GM12878 (cell line): ENCODE results near the gene TPGS1. TPM values are rescaled to one million over a fixed set of nuclear protein-coding genes. Genes with fewer than 3 reads are reported as not detected.

ENCODE experiments used
- ATAC-seq: fragments of 200-7000 bp; cut with Tn5 transposase; 3 replicates; pipeline ENCODE4 v1.9.1; 2020; ENCODE audit warnings: mild to moderate bottlenecking, moderate library complexity
- BruUV-seq: library from RNA; stranded (reverse); fragments of 400-500 nt; replicated peaks from 2 replicates; lab custom pipeline; 2021; lab: Mats Ljungman, UMichigan
- CTCF ChIA-PET: fragments of 300-600 bp; sonication (Branson Sonifier 250); formaldehyde crosslinking; extraction: SDS; loops from one replicate; lab custom pipeline; 2021; ENCODE audit warnings: inconsistent platforms; lab: Yijun Ruan, JAX
- POLR2A ChIA-PET: fragments of 350-600 bp; formaldehyde crosslinking; extraction: SDS; loops from one replicate; lab custom pipeline; 2021; ENCODE audit warnings: inconsistent platforms; lab: Charles Lee
- RAD21 ChIA-PET: fragments of 300-600 bp; sonication (Branson Sonifier 250); formaldehyde crosslinking; loops from one replicate; lab custom pipeline; 2023; ENCODE audit warnings: antibody characterized with exemption; ENCODE audit not compliant: unreplicated experiment; lab: Charles Lee
- SMC1A ChIA-PET: fragments of 300-600 bp; sonication (Branson Sonifier 250); formaldehyde crosslinking; loops from one replicate; lab custom pipeline; 2023; ENCODE audit not compliant: unreplicated experiment, uncharacterized antibody; lab: Charles Lee
- DNase-seq: peaks from one replicate; pipeline ENCODE4 v3.0.0-alpha.2; 2011; ENCODE audit warnings: low read depth, low spot score
- FAIRE-seq: peaks from 3 replicates; lab custom pipeline; 2011; peaks lifted over from hg19 to GRCh38; lab: Jason Lieb, UNC
- H2AFZ ChIP-seq: 2 replicates; pipeline ENCODE4 v1.6.0; 2011; ENCODE audit warnings: low read depth, low read length, control low read depth; ENCODE audit not compliant: control insufficient read depth
- H3K27ac ChIP-seq: 2 replicates; pipeline ENCODE4 v1.5.1; 2011; ENCODE audit warnings: control low read depth; ENCODE audit not compliant: control insufficient read depth, insufficient read depth
- H3K27me3 ChIP-seq, 2 experiments: replicated peaks in 1 of 2; 2 replicates each; pipeline versions ENCODE4 v1.6.0 to v1.6.1; 2011; ENCODE audit warnings: low read length in 1 of 2; ENCODE audit not compliant: control insufficient read depth in 2 of 2, insufficient read depth in 2 of 2
- H3K36me3 ChIP-seq, 2 experiments: 2 replicates each; pipeline ENCODE4 v1.5.1; 2011; ENCODE audit warnings: low read length in 1 of 2; ENCODE audit not compliant: control insufficient read depth in 2 of 2, insufficient read depth in 2 of 2
- H3K4me1 ChIP-seq: 2 replicates; pipeline ENCODE4 v1.6.1; 2011; ENCODE audit warnings: mild to moderate bottlenecking, low read length, moderate library complexity, mixed read lengths; ENCODE audit not compliant: control insufficient read depth, insufficient read depth
- H3K4me2 ChIP-seq: 2 replicates; pipeline ENCODE4 v1.6.0; 2011; ENCODE audit warnings: control low read depth; ENCODE audit not compliant: control insufficient read depth, insufficient read depth
- H3K4me3 ChIP-seq: fragments of 200-600 bp; sonication (generic); 2 replicates; pipeline ENCODE4 v1.5.1; 2016
- H3K79me2 ChIP-seq: 2 replicates; pipeline ENCODE4 v1.6.0; 2011; ENCODE audit warnings: low read length; ENCODE audit not compliant: control insufficient read depth, insufficient read depth
- H3K9ac ChIP-seq: 2 replicates; pipeline ENCODE4 v1.8.0; 2011; ENCODE audit warnings: low read length, control low read depth, mixed read lengths; ENCODE audit not compliant: control insufficient read depth, insufficient read depth
- H3K9me3 ChIP-seq: replicated peaks from 3 replicates; pipeline ENCODE4 v1.5.1; 2011; ENCODE audit warnings: mild to moderate bottlenecking, low read length; ENCODE audit not compliant: control insufficient read depth, insufficient read depth
- H4K20me1 ChIP-seq: 2 replicates; pipeline ENCODE4 v1.6.0; 2011; ENCODE audit not compliant: control insufficient read depth, insufficient read depth
- CHD4 ChIP-seq: fragments of 200-600 bp; sonication (generic); IDR thresholded peaks from 2 replicates; pipeline ENCODE4 v1.6.1; 2016; ENCODE audit warnings: mild to moderate bottlenecking
- NFXL1 ChIP-seq: fragments of 450-650 bp; IDR thresholded peaks from 2 replicates; pipeline ENCODE4 v1.6.1; 2017; ENCODE audit warnings: antibody characterized with exemption, mild to moderate bottlenecking, borderline replicate concordance
- NR2C2 ChIP-seq: IDR thresholded peaks from 2 replicates; pipeline ENCODE4 v1.6.1; 2011; ENCODE audit warnings: borderline replicate concordance, low read depth; ENCODE audit not compliant: control insufficient read depth, insufficient read length
- WGBS: methylation state at CpG from one replicate; pipeline ENCODE4 v1.1.6; 2016; ENCODE audit warnings: low lambda C conversion rate; ENCODE audit not compliant: insufficient replicate concordance, insufficient coverage; ENCODE audit errors: missing lambda C conversion rate; 5-methylcytosine and 5-hydroxymethylcytosine counted together
- in situ Hi-C: fragments of 300-500 bp; cut with MboI; formaldehyde crosslinking; loops from 9 replicates; pipeline ENCODE4 v1.14.3; 2018; ENCODE audit warnings: mixed read lengths
- intact Hi-C: fragments of 100-400 bp; cut with micrococcal nuclease; formaldehyde crosslinking; loops from one replicate; pipeline ENCODE4 v1.14.2; 2022; ENCODE audit not compliant: unreplicated experiment
- polyA plus RNA-seq, 11 experiments: library from polyadenylated mRNA; depleted of rRNA in 4 of 11; unstranded in 6 of 11; stranded (reverse) in 5 of 11; fragments of >200 nt; fragmentation: Nextera tagmentation in 4 of 11; fragmentation: Illumina TruSeq in 1 of 11; extraction: Ambion mirVana in 4 of 11; extraction: Trizol in 1 of 11; gene quantifications; 1 replicate in 1 of 11; 2 replicates in 10 of 11; pipeline versions ENCODE4 v1.2.1 to v1.2.3, GENCODE V29; 2011 to 2016; ENCODE audit warnings: inconsistent platforms in 2 of 11, missing spikeins in 2 of 11, low read depth in 1 of 11
- total RNA-seq, 4 experiments: library from RNA; depleted of rRNA in 3 of 4; stranded (reverse); fragments of >200 nt in 3 of 4; fragmentation: Illumina TruSeq in 1 of 4; extraction: Trizol in 1 of 4; gene quantifications; 2 replicates each; pipeline versions ENCODE4 v1.2.1 to v1.2.3, GENCODE V29; 2013 to 2021
- TF ChIP-seq, protein P1 (sequence below): IDR thresholded peaks from 2 replicates; pipeline ENCODE4 v1.6.1; 2012; ENCODE audit warnings: improper control_type of control experiment, low read depth, low read length; ENCODE audit not compliant: insufficient replicate concordance

The TPGS1 gene
- total and polyA plus RNA-seq, 10 of the 15 experiments (the other 5 are each of a cell fraction or from before 2014, with no cell fraction given): 0.24 to 24.7 (median 7.7) TPM; not detected in 2

DNA sequence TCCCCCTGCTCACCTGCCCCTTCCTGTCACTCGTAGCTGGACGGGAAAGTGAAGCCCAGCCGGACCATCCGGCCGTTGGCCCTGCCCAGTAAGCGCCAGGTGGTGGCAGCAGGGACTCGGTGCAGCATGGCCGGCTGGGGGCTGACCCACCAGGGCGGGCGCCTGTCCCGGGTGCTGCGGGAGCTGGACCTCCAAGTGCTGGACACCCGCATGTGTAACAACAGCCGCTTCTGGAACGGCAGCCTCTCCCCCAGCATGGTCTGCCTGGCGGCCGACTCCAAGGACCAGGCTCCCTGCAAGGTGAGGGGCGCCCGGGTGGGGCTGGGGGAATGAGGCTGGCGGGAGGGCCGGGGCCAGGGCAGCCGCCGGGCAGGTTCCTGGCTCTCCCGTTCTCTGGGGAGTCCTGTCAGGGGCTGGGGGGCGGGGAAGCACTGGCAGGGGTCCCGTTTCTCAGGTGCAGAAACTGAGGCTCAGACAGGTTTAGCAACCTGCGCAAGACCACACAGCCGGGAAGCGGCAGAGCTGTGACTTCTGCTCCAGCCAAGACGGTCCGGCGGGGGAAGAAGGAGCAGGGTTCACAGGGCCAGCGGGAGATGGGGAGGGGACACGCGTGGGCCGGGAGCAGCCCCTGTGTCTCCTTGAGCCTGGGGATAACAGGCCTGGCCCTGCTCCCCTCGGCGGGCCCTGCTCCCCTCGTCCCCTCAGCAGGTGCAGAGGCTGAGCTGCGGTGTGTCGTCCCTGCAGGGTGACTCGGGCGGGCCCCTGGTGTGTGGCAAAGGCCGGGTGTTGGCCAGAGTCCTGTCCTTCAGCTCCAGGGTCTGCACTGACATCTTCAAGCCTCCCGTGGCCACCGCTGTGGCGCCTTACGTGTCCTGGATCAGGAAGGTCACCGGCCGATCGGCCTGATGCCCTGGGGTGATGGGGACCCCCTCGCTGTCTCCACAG lies 41.9 kb downstream of the TPGS1 start:
- BruUV-seq: no TSS peak

More for the DNA sequence above, 41.9 kb downstream of the TPGS1 start:
- DNase-seq (no peak), ATAC-seq (no peak), FAIRE-seq (no peak)
- 68% methylated on average over 46 of the region's 52 CpGs for WGBS
- H3K27me3 ChIP-seq: no peaks in the 10 kb centered on the region
- in situ Hi-C loops: no loop called here
- RAD21 ChIA-PET: no interaction called here
- no peaks in the 10 kb centered on the region for H3K9me3 ChIP-seq
- POLR2A ChIA-PET: no interaction called here
- H3K4me1 ChIP-seq: no peaks in the 10 kb centered on the region
- CTCF ChIA-PET: no interaction called here
- TF ChIP-seq, protein P1, sequence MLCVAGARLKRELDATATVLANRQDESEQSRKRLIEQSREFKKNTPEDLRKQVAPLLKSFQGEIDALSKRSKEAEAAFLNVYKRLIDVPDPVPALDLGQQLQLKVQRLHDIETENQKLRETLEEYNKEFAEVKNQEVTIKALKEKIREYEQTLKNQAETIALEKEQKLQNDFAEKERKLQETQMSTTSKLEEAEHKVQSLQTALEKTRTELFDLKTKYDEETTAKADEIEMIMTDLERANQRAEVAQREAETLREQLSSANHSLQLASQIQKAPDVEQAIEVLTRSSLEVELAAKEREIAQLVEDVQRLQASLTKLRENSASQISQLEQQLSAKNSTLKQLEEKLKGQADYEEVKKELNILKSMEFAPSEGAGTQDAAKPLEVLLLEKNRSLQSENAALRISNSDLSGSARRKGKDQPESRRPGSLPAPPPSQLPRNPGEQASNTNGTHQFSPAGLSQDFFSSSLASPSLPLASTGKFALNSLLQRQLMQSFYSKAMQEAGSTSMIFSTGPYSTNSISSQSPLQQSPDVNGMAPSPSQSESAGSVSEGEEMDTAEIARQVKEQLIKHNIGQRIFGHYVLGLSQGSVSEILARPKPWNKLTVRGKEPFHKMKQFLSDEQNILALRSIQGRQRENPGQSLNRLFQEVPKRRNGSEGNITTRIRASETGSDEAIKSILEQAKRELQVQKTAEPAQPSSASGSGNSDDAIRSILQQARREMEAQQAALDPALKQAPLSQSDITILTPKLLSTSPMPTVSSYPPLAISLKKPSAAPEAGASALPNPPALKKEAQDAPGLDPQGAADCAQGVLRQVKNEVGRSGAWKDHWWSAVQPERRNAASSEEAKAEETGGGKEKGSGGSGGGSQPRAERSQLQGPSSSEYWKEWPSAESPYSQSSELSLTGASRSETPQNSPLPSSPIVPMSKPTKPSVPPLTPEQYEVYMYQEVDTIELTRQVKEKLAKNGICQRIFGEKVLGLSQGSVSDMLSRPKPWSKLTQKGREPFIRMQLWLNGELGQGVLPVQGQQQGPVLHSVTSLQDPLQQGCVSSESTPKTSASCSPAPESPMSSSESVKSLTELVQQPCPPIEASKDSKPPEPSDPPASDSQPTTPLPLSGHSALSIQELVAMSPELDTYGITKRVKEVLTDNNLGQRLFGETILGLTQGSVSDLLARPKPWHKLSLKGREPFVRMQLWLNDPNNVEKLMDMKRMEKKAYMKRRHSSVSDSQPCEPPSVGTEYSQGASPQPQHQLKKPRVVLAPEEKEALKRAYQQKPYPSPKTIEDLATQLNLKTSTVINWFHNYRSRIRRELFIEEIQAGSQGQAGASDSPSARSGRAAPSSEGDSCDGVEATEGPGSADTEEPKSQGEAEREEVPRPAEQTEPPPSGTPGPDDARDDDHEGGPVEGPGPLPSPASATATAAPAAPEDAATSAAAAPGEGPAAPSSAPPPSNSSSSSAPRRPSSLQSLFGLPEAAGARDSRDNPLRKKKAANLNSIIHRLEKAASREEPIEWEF: no peak
- TF ChIP-seq NR2C2 (no peak), CHD4 (no peak), NFXL1 (no peak)
- H2AFZ ChIP-seq: no peak overlapping the region
- H3K4me2 ChIP-seq: no peak overlapping the region
- H4K20me1 ChIP-seq: no peaks in the 10 kb centered on the region
- intact Hi-C loops: no loop called here
- H3K79me2 ChIP-seq: no peaks in the 10 kb centered on the region
- SMC1A ChIA-PET: no interaction called here
- H3K27ac ChIP-seq: no peak overlapping the region
- H3K4me3 ChIP-seq: no peak overlapping the region
- H3K36me3 ChIP-seq: no peaks in the 10 kb centered on the region
- no peak overlapping the region for H3K9ac ChIP-seq
